Measurements from ENCODE around the gene WDR76. TPM values are rescaled to one million over a fixed set of nuclear protein-coding genes. Genes with fewer than 3 reads are reported as not detected.

The WDR76 gene
- total RNA-seq, 6 experiments from 2014 or later: 0.46 to 5.5 (median 1.1) TPM

- no peaks in the 10 kb centered on the region for H3K36me3 ChIP-seq
- ATAC-seq (peak; percentile 41 to 52 (median 44)), DNase-seq (no peak)
- H3K4me1 ChIP-seq: no peaks in the 10 kb centered on the region
- intact Hi-C loops (cut with DNase I): no loop called here
- H3K9me3 ChIP-seq: no peaks in the 10 kb centered on the region
- H3K4me3 ChIP-seq: no peak overlapping the region
- no peaks in the 10 kb centered on the region for H3K27me3 ChIP-seq
- no peak for TF ChIP-seq POLR2A (IDR thresholded peaks at IDR 0.05)
- TF ChIP-seq CTCF (IDR thresholded peaks at IDR 0.05): peak; percentile 50 to 65 (median 58)
- WGBS (ENCODE audit: insufficient coverage, low coverage, low lambda C conversion rate, missing lambda C conversion rate): 16% methylated on average over 8 of the region's 8 CpGs
- no peak overlapping the region for H3K27ac ChIP-seq
These were observed 77.1 kb downstream of the WDR76 start for GRCh38 chr15:43903864-43904290.

GRCh38 chr15:43905755-43906154 is 79.0 kb downstream of the WDR76 start:
- Histone ChIP-seq H3K4me3 (no peak overlapping the region), H3K4me1 (no peaks in the 10 kb centered on the region), H3K27ac (no peak overlapping the region), H3K36me3 (no peaks in the 10 kb centered on the region), H3K9me3 (no peaks in the 10 kb centered on the region), H3K27me3 (no peaks in the 10 kb centered on the region)
- 99% methylated on average over 6 of the region's 7 CpGs for WGBS (ENCODE audit: insufficient coverage, low coverage, low lambda C conversion rate, missing lambda C conversion rate)
- ATAC-seq (no peak), DNase-seq (no peak)
- TF ChIP-seq CTCF (IDR thresholded peaks at IDR 0.05) (no peak), POLR2A (IDR thresholded peaks at IDR 0.05) (no peak)
- intact Hi-C loops (cut with DNase I): no loop called here

- Histone ChIP-seq H3K27me3 (no peaks in the 10 kb centered on the region), H3K4me3 (no peak overlapping the region), H3K4me1 (no peaks in the 10 kb centered on the region), H3K36me3 (no peaks in the 10 kb centered on the region), H3K27ac (no peak overlapping the region), H3K9me3 (no peaks in the 10 kb centered on the region)
- WGBS (ENCODE audit: insufficient coverage, low coverage, low lambda C conversion rate, missing lambda C conversion rate): 71% methylated on average over 2 of the region's 4 CpGs
- TF ChIP-seq POLR2A (IDR thresholded peaks at IDR 0.05) (no peak), CTCF (IDR thresholded peaks at IDR 0.05) (no peak)
- ATAC-seq: no peak
- intact Hi-C loops (cut with DNase I): no loop called here
- no peak for DNase-seq
These were observed 81.8 kb downstream of the WDR76 start for GRCh38 chr15:43908516-43909050.

GRCh38 chr15:43911235-43911781 is 84.5 kb downstream of the WDR76 start:
- intact Hi-C loops (cut with DNase I): no loop called here

More at GRCh38 chr15:43911235-43911781, 84.5 kb downstream of the WDR76 start:
- no peak for DNase-seq
- TF ChIP-seq CTCF (IDR thresholded peaks at IDR 0.05): no peak
- no peak for TF ChIP-seq POLR2A (IDR thresholded peaks at IDR 0.05)
- Histone ChIP-seq H3K27me3 (no peaks in the 10 kb centered on the region), H3K36me3 (no peaks in the 10 kb centered on the region), H3K9me3 (no peaks in the 10 kb centered on the region), H3K4me1 (no peaks in the 10 kb centered on the region), H3K4me3 (no peak overlapping the region), H3K27ac (no peak overlapping the region)
- WGBS (ENCODE audit: insufficient coverage, low coverage, low lambda C conversion rate, missing lambda C conversion rate): 53% methylated on average over 4 of the region's 4 CpGs
- no peak for ATAC-seq
